ENCODE results near the gene FANCC.

Gene FANCC

GRCh38 chr9:95058121-95058785 lies 259.3 kb downstream of the FANCC start:
- DNase-seq = no peak

- DNase-seq = peak; percentile 12
Measured at GRCh38 chr9:95057101-95057500, 260.4 kb downstream of the FANCC start.

GRCh38 chr9:95055851-95056551 lies 261.5 kb downstream of the FANCC start:
- peak; percentile 79 for DNase-seq

- DNase-seq = no peak
Measured at GRCh38 chr9:95055334-95055850, 262.1 kb downstream of the FANCC start.

GRCh38 chr9:95053611-95054570 lies 263.6 kb downstream of the FANCC start:
- peak; percentile 17 for DNase-seq

- DNase-seq = no peak
Measured at GRCh38 chr9:95049761-95050160, 267.7 kb downstream of the FANCC start.
